GM18526 (cell line): Measurements from ENCODE around the gene SOAT2.

Experiments
- POLR2A ChIP-seq: IDR thresholded peaks from 3 replicates; pipeline ENCODE4 v1.6.1; 2011; ENCODE audit not compliant: insufficient read length; ENCODE audit errors: extremely low read depth

SOAT2 gene

DNA sequence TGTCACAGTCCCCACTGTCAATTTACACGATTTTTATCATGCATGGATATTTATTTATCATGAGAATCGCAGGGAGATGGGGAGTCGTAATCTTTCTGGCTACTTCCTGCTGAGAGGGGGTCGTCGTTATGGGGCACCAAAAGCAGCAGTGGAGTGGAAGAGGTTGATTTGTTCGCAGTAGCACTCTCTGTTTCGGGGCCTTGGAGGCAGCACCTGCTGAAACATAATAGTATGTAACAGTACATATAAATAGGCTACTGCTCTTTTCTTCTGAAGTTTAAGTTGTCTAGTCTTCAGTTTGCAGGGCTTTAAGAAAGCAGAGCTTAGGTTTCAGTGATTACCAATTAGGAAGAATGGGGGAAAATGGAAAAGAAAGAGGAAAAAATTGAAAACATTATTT, 3.8 kb downstream of the SOAT2 start:
- TF ChIP-seq POLR2A = no peak

DNA sequence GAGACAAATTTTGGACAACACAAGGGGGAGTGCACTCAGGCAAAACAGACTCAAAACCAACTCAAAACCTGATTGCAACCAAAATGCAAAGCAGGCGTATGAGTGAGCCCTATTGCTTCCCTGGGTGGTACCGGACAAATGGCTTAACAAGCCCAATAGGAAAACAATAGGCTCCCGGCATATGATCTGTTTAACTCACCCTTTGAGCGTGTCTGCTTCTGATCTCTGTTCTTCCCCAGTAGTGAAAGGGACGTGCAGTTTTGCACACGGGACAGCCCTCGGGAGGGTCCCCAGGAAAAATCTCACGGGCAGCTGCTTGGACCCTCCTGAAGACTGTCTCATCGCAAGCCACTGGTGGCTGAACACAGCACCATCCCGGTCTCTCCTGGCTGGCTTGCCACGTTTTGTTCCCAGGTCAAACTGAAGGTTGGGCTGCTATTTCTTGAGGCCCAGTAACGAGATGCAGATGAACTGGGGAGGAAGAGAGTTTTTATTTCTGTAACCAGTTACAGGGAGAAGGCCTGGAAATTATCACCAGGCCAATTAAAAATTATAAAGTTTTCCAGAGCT, 9.9 kb downstream of the SOAT2 start:
- TF ChIP-seq POLR2A = no peak

DNA sequence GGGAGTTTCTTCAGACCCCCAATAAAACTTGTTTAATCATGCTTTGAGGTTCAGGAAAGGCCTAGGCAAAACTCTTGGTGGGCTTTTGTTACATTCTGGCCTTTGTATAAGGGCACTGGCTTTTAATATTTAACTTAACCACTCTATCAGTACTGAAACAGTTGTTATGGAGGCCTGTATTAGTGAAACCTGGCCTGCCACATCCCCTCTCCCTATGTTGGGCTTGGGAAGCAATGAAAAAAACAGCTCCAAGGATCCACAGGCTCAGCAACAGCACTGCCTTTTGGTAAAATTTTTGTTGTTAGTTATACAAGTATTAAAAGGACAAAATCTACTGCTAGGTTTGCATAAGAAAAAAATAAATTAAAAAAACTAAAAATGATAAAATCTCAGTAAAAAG, 10.7 kb downstream of the SOAT2 start:
- TF ChIP-seq POLR2A = no peak

DNA sequence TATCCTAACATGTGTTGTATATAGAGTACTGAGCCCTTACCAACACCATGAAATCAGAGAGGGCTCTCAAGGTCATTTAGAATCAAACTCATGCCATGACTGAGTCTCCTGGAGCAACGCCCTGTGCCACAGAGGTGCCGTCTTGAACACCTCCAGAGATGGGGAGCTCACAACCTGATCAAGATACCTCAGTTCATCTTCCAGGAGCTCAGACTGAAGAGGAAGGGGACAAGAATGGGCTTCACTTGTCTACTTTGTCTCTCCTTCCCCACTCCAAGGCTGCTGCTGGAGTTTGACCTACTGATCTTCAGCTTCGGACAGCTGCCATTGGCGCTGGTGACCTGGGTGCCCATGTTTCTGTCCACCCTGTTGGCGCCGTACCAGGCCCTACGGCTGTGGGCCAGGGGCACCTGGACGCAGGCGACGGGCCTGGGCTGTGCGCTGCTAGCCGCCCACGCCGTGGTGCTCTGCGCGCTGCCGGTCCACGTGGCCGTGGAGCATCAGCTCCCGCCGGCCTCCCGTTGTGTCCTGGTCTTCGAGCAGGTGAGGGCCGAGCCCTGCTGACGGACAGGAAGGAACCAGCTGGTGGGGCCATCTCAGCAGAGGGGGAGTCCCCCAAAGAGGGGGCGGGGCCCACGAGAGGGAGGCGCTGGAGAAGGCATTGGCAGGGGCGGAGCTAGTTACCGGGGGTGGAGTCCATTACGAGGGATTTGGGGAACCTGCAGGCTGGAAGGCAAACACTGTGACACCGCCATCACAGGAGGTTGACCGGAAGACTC, 12.0 kb downstream of the SOAT2 start:
- no peak for TF ChIP-seq POLR2A

DNA sequence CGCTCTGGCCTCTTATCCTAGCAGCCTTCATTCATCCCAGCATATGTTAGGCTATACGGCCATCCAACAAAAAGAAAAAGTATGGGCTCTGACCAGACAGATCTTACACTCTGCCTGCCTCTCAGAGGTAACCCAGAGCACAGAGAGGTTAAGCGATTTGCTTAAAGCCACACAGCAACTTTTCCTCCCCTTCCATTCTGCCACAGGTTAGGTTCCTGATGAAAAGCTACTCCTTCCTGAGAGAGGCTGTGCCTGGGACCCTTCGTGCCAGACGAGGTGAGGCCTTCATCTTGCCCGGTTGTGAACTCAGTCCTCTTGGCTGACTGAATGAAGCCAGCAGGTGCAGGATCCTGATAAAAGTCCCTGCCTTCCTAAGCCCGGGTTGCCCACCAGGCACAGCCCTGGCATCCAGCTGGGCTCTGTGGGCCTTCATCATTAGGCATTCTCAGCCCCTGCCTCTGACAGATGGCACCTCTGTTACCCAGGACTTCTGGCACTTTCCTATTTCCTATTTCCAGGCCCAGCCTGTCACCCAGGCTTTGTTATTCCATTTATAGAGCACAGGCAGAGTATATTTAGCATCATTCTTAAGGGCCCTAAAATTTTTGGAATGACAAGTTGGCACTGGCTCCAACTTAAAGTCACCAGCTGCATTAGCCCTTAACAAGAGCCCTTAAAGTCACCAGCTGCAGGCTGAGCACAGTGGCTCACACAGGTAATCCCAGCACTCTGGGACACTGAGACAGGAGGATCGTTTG, 12.8 kb downstream of the SOAT2 start:
- TF ChIP-seq POLR2A = no peak

DNA sequence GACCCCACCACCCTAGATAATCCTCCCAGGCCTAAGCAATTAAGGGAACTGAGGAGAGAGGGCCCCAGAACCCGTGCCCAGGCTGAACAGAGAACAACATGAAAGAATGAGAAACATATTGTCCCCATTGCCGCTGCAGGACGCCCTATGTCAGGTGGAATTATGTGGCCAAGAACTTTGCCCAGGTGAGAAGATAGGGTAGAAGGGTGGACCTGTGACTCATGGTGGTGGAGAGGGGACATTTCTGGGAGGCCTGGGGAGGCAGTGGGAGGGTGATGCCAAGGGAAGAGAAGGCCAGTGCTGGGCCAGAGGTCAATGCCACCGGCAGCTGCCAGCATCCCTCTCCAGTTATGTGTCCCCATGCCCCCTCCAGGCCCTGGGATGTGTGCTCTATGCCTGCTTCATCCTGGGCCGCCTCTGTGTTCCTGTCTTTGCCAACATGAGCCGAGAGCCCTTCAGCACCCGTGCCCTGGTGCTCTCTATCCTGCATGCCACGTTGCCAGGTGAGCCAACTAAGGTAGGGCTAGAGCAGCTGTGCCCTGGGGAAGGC, 15.5 kb downstream of the SOAT2 start:
- TF ChIP-seq POLR2A = no peak

DNA sequence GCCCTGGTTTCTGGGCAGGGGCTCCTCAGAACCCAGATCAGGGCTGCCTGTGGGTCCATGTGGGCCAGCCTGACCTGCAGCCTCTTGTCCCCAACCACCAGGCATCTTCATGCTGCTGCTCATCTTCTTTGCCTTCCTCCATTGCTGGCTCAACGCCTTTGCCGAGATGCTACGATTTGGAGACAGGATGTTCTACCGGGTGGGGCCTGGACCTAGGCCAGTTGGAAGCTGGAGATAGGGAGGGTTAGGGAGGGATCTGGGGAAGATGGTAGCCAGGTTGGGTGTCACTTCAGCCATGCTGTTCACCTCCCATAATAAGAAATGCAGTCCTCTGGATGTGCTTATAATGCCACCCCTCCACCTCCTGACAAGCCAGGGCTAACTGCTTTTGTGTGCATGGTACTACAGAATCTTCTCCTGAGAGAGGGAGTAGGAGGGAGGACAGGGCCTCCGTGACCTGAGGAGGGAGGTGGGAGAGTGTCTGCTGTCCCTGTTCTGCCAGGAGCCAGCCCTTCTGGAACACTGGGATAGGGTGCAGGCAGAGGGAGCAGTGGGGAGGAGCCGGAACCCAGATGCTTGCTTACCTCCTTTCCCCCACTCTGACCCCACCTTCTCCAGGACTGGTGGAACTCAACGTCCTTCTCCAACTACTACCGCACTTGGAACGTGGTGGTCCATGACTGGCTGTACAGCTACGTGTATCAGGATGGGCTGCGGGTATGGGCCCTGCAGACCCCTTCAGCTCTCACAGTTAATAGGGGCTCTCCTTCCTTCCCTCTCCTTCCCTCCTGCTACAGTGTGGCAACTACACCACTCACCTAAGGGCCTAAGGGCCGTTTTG, 17.6 kb downstream of the SOAT2 start:
- TF ChIP-seq POLR2A = no peak

DNA sequence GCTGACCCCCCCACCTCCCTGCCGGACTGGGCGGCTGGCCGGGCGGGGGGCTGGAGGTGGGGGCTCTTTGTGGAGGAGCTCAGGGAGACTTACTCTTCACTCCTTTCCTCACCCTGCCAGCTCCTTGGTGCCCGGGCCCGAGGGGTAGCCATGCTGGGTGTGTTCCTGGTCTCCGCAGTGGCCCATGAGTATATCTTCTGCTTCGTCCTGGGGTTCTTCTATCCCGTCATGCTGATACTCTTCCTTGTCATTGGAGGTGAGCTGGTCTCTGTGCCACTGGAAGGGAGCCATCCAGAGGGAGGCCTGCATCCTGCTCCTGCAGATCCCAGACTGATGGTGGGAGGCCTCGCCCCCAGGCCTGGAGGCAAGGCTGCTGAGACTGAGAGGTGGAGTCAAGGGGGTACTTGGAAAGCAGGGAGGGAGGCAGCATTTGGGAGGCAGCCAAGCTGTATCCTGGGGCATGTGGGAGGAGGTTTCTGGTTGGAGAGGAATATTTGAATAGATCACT, 19.7 kb downstream of the SOAT2 start:
- no peak for TF ChIP-seq POLR2A

DNA sequence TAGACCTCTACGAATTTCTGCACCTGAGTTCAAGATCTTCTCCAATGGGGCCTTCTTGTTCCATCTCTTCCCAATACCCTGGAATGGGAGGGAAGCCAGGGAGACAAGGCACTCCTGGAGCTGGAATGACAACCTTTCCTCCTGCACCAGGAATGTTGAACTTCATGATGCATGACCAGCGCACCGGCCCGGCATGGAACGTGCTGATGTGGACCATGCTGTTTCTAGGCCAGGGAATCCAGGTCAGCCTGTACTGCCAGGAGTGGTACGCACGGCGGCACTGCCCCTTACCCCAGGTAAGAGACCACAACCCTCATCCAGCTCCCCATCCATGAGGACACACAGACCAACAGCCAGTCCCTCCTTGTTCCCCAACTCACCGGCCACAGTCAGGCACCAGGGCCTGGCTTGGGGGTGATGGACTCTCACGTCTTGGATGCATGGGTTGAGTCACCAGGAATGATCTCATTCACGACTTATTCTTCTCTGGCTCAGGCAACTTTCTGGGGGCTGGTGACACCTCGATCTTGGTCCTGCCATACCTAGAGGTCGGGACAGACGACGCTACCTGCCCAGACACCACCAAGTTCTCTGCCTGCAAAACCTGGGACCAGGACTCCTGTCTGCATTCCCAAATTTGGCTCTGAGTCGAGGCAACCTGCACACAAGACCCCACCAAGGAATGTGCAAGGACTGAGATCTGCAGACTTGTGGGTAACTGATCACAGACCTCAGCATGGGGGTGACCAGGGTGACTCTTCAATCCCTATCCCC, 20.5 kb downstream of the SOAT2 start:
- no peak for TF ChIP-seq POLR2A

DNA sequence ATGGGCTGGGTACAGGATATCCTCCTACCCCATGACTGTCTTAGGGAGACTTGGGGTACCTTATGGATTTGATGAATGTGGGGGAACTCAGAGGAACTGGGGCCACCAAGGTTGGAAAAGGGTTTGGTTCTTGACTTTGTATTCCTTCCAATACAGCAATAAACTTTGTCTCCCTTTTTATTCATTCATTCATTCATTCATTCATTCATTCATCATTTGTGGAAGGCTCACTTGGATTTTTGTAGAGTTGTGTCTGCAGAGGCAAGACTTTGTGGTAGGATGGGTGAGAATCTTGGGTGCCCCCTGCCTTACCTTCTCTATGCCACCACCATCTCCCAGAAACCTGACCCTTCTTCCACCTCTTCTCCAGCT, 21.1 kb downstream of the SOAT2 start:
- TF ChIP-seq POLR2A = no peak

DNA sequence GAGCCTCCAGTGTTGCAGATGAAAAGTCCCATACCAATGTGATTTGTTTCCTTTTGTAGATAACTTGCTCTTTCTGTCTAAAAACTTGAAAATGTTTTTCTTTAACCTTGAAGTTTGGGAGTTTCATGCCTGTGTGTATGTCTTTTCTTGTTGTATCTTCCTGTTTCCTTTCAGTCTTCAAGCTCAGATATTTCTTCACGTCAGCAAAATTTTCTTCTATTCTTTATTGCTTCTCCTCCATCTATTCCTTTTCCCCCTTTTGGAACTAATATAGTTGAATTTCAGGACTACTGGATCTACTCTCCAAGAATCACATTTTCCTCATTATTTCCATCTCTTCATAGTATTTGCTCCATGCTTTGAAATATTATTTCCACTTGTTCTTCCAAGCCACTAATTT, 23.9 kb downstream of the SOAT2 start:
- TF ChIP-seq POLR2A = no peak

DNA sequence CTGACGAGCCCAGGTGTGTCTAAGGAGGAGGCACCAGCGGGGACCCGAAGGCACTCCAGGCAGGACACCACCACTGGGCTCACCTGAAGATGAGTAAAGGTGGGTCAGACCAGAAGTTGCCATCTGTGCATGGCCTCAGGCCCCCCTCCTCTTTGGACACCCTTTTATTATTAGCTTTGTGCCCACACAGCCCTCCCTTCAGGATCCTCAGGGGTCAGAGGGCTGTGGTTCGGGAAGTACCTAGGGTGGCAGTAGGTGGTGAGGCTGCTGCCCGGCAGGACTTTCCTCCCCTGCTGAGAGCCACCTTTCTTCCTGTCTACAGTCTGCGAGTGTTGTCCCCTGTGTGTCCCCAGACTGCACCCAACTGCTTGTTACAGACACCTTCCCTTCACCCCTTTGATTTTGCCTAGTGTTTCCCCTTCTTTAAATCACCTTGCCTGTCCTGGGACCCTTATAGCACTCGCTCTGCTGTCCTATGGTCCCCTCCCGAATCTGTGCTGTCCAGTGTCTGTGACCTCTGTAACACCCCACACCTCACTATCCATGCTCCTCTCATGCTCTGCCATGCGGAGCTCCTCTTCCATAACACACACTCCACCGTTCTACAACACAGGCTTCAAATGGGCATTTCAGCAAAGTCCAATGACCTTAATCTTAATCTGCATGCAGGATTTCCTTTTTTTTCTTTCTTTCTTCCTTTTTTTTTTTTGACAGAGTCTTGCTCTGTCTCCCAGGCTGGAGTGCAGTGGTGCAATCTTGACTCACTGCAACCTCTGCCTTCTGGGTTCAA, 25.7 kb downstream of the SOAT2 start:
- no peak for TF ChIP-seq POLR2A

DNA sequence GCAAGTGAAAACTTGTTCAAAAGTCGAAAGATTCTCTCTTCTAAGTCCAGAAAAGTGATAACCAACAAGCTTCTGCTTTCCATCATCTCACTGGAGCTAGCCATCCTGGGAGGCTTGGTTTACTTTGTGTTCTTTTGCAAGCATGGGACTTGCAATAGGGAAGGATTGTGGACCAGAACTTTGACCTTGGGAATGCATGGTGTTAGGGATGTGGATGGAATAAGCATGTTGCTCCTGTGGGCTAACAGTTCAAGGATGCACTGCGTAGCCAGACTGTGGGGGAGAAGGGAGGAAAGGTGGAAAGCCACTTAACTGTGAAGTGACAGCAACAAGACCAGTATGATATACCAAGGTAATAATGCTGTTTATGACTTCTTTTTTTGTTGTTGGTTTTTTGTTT, 28.6 kb downstream of the SOAT2 start:
- no peak for TF ChIP-seq POLR2A
